Measurements from ENCODE around the gene MEP1A.

DNA sequence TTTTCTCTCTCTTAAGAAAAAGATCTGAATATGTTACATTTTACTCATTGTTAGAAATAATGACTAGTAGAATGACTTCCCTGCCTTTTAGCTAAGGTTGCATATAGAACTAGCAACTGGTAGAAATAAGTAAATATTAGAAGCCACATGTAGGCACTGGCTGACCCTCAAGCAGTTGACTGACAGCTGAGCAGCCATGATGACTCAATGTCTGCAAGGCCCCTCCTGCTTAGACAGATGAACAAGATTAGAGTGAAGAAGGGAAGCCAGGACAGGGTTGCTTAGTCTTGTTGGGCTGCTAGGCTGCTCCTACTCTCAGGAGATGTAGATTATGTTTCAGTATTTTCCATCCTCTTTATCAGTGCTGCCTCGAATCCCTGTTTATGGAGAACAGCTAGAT, 6.5 kb downstream of the MEP1A start:
- TF ChIP-seq POLR2A (IDR thresholded peaks at IDR 0.05; ENCODE audit: low read depth, low read length) = no peak
- TF ChIP-seq BHLHE40 (IDR thresholded peaks at IDR 0.05; ENCODE audit: low read depth, low read length) = no peak
- TF ChIP-seq CEBPB (IDR thresholded peaks at IDR 0.05; ENCODE audit: low read depth, low read length) = no peak

Data from IMR-90 (cell line).